ENCODE results near the gene AUTS2.

- TF ChIP-seq CTCF (conservative IDR thresholded peaks at IDR 0.05 in 1 of 2, IDR thresholded peaks at IDR 0.05 in 1 of 2; ENCODE audit: low read depth in 1 of 2, low read length in 2 of 2) (no peak), EZH2 (IDR thresholded peaks at IDR 0.05; ENCODE audit: low read length, missing control alignments) (no peak)
These were observed 779.7 kb downstream of the AUTS2 start for GRCh38 chr7:70377957-70378356.
